NCI-H524 treated with DMSO at 0.1 percent for 48 hours (cell line): Measurements from ENCODE around the gene LRP5.
"Not testable (repeated sequence)": the region's sequence is repeated elsewhere in the genome, so short reads cannot be mapped to it uniquely, and the experiment has no call there.

ENCODE experiments used
- DNase-seq: peaks from one replicate; lab custom pipeline; 2025; lab: John Stamatoyannopoulos, UW

Gene LRP5

GRCh38 chr11:68469642-68470041, 157.3 kb downstream of the LRP5 start:
- no peak for DNase-seq

- DNase-seq: peak; percentile 77
These were observed 158.0 kb downstream of the LRP5 start for GRCh38 chr11:68470304-68470811.

GRCh38 chr11:68471360-68472340, 159.3 kb downstream of the LRP5 start:
- no peak for DNase-seq

GRCh38 chr11:68472778-68473177, 160.4 kb downstream of the LRP5 start:
- no peak for DNase-seq

- no peak for DNase-seq
These were observed 161.3 kb downstream of the LRP5 start for GRCh38 chr11:68473693-68474092.

GRCh38 chr11:68475626-68476025, 163.2 kb downstream of the LRP5 start:
- not testable (repeated sequence) for DNase-seq

DNA sequence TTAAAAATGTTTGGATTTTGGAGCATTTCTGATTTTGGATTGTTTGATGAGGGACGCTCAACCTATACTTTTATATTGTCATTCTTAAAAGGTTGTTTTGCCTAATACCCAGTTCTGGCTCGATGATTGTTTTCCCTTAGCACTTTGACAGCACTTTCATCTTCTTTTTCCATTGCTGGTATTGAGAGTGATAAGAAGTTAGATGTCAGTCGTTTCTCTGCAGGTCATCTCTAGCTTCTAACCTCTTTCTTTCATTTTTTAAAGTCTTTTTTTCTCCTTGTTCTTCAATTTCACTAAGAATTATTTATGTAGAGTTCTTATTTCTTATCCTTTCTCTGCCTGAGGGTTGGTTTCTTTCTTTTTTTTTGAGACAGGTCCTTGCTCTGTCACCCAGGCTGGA, 167.0 kb downstream of the LRP5 start:
- no peak for DNase-seq

DNA sequence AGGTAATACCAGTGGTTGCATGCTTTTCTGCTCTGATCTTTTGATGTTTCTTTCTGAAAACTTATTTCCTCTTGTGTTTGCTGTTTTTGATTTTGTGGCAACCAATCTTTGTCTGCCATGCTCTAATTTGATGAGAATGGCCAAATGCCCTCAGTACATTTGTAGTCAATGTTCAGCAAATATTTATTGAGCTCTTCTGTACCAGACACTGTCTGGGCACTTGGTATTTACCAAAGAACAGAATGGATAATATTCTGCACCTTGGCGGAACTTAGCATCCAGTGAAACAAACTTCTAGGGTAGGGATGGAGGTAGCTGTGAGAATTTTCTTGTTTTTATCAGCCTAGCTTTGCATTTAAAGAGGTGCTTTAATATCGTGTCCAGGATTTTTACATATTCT, 167.8 kb downstream of the LRP5 start:
- no peak for DNase-seq

DNA sequence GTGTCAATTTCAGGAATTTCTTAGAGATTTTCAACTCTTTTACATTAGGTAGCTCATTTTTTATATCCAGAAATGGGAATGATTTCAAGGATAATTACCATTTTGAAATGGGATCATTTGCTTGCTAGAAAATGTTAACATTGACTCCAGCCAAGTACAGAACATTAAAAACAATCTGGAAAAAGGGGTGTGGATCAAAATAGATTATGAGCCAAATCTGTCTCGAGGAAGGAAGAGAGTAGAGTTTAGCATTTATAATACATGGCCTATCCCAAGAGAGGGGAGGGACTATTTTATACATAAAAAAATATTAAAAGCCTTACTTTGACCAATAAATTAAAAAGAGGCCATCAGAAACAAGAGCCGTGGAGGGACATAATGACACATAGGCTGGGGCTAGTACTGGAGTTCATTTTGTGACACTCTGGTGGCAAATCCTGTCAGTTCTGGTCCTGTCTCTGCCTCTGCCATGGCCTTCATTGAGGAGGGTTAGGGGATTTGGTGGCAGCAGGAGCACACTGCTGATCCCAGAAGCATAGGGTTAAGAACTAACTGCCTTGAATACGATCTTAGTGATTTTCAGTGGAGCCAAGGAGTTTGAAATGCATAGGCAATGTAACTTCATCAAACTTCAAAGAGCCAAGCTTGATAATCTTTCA, 168.6 kb downstream of the LRP5 start:
- DNase-seq: no peak

DNA sequence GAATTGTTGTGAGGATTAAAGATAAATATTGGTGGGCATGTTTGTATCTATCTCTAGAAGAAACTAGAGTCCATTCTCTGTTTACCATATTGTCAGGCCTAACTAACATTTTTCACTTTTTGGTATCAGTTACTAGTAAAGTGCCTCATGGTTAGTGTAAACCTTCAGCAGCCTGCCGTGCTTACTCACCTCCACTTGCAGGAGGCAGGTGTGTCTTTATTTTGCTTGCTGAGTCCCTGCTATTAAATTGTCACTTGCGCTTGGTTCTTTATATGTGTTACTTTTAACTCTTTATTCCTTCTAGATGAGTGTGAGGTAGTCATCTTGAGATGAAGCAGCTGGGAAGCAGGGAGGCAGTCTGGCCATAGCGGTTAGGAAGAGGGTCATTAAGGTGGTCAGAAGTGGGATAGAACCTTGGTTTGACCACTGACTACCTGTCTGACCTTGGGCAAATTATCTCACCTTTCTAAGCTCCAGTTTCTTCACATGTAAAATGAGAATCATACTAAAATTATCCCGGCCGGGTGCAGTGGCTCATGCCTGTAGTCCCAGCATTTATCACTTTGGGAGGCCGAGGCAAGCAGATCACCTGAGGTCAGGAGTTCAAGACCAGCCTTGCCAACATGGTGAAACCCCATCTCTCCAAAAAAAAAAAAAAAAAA, 169.3 kb downstream of the LRP5 start:
- no peak for DNase-seq

- no peak for DNase-seq
These were observed 176.2 kb downstream of the LRP5 start for GRCh38 chr11:68488623-68489022.

DNA sequence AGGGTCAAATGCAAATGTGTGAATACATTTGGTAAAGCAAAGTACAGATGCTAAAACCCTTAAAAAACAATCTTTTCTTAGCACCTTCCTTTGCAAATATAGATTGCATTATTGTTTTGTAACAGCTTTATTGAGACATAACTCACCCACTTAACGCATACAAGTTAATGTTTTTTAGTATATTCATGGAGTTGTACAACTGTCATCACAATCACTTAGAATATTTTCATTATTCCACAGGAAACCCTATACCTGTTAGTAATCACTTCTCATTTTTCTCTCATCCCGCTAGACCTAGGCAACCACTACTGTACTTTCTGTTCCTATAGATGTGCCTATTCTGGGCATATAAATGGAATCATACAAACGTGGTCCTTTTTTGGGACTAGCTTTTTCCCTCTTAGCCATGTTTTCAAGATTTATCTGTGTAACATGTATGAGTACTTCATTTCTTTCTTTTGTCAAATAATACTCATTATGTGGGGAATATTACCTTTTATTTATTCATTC, 182.9 kb downstream of the LRP5 start:
- DNase-seq: no peak

DNA sequence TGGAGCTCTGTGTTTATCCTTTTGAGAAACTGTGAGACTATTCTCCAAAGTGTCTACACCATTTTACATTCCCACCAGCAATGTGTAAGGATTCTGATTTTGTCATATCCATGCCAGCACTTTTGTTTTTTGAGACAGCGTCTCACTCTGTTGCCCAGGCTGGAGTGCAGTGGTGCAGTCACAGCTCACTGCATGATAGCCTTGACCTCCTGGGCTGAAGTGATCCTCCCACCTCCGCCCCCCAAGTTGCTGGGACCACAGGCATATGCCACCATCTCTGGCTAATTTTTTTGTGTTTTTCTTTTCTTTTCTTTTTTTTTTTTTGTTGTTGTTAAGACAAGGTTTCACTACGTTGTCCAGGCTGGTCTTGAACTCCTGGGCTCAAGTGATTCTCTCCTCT, 183.5 kb downstream of the LRP5 start:
- no peak for DNase-seq

DNA sequence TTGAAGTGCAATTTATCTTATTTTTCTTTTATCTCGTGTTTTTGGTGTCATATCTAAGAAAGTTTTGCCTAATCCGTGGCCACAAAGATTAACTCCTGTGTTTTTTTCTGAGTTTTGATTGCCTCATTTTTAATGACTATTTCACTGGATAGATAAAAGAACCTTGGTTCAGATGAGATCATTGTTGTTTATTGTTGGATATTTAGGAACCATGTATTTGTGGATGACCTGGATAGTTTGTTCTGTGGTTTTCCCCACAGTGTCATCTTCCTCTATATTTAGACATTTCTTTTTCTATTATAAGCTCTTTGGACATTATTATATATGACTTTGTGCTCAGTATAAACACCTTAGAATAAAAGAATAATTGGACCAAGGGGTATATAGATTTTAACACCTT, 185.4 kb downstream of the LRP5 start:
- no peak for DNase-seq

GRCh38 chr11:68498321-68498720, 185.9 kb downstream of the LRP5 start:
- no peak for DNase-seq
